ENCODE results near the gene FARS2. TPM values are rescaled to one million over a fixed set of nuclear protein-coding genes. Genes with fewer than 3 reads are reported as not detected.

FARS2 gene
- total RNA-seq, 1 donor from 2014 or later: 36.6 TPM

DNA sequence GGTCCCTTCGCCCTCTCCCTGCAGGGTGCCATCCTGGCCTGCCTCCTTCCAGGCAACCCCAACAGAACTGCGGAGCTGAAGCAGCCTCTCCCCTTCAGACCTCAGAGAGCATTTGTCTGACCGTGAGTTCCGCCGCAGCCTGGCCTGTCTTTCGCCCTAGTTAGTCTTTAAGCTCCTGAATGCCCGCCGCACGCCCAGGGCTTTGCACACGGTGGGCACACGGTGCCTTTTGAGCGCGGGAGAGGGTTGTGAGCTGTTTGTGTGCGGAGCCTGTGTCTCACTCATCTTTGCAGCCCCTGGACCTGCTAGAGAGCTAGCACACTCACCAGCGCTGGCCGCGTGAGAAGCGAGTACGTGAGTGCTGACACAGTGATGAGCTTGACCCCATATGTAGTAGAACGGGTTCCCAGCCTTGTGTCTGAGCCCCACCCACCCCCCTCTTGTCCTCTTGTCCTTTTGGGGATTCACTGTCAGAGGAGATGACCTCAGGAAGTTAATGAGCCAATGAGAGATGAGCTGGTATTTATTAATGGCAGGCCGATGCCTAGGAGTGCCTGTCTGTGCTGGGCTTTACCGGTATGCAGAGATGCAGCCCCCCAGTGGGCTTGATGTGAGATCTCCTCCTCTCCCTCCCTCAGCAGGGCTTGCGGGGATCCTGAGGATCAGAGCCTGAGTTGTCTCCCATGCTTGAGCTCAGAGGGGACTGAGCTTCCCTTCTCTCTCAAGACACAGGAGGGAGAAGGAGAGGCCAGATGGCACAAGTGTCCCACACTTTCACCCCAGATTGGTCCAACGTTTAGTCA lies 249.2 kb downstream of the FARS2 start:
- no peak for DNase-seq

DNA sequence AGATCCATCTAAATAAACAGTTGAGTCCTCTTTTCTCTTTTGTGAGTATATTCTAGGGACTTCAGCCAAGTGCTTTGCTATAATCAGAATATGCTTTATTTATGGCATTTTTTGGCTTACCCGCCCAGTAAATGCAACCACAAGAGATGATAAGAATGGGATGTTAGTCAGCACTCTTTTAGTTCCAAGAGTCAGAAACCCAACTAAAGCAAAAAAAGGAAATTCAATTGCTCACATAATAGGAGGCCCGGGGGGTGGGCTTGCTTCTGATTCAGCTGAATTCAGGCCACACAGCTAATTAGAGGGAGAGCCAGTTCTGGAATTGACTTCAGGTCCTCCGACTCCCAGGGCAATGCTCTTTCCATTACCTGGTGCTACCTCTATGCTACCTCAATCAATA lies 250.6 kb downstream of the FARS2 start:
- DNase-seq: no peak

DNA sequence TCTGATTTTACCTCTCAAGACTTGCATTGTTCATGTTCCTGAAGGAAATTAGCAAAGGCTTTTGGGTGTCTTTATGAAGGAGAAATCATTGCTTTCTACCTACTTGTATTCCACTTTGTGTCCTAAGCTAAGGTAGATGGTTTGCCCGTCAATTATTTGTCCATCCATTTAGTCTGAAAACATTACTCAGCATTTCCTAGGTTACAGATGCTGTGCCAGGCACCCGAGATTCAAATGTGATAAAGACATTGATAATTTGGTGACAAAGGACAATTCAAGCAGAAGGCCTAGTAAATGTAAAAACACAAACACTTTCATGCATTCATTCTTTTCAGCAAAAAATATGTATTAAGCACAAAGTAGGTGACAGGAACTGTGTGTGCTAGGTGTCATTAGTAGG lies 251.1 kb downstream of the FARS2 start:
- no peak for DNase-seq

DNA sequence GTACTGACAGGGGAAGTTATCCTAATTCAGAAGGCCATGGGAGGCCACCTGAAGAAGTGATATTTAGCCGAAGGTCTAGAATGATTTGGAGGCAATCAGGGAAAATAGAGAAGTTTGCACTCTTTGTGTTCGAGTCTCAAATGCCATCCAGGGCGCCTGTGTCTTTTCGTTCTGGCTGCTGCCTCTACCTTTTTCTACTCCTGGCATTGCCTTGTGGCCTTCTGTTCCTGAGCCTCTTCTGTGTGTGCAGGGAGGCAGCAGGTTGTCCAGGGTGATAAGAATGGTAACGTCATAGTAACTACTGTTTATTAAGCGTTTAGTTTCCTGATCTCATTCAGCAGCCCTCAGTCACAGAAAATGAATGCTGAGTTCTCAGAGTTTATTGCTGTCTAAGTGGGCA lies 252.1 kb downstream of the FARS2 start:
- DNase-seq: peak; percentile 10

DNA sequence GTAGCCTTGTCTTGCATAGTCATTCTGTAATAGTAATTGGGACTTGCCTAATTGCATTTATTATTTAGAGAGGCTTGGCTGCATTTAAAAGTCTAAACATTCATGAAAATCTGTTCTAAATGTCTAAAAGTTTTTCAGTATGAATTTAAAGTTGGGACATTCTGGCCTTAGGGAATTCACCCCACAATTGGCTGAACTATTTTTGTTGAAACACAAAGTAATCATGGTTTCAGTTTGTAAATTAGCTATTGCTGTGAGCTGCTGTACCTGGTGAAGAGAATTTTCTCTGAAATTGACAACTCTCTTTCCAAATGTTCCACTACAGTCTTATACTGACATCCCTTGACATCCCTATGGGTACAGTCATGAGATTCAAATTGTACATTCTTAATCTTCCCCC lies 253.0 kb downstream of the FARS2 start:
- DNase-seq: no peak

DNA sequence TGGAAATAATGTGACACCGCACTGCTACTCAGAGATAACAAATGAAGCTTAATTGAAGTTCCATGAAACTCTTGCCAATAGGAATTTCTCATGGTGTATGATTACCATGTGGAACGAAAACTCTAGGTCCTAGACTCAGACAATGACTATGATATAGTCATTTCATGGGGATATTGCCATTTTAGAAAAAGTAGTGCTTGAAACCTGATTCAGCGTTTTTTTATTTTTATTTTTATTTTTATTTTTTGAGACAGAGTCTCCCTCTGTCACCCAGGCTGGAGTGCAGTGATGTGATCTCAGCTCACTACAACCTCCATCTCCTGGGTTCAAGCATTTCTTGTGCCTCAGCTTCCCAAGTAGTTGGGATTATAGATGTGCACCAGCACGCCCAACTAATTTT lies 253.9 kb downstream of the FARS2 start:
- DNase-seq: no peak

DNA sequence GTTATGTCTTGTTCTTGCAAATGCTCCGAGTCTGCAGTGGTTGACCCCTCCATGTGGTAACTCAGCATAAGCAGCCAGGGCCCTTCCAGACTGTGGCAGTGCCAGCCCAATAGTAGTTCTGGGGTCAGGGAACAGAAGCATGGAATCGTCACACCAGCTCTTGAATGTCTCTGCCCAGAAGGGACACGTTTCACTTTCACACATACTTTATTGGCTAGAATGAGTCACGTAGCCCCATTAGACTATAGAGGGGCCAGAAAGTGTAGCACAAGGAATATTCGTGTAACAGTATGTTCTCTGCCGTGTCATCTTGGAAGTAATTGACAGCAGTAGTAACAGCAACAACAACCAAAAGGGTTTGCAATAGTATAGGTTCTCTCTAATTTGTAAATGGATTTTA lies 254.7 kb downstream of the FARS2 start:
- DNase-seq: no peak

DNA sequence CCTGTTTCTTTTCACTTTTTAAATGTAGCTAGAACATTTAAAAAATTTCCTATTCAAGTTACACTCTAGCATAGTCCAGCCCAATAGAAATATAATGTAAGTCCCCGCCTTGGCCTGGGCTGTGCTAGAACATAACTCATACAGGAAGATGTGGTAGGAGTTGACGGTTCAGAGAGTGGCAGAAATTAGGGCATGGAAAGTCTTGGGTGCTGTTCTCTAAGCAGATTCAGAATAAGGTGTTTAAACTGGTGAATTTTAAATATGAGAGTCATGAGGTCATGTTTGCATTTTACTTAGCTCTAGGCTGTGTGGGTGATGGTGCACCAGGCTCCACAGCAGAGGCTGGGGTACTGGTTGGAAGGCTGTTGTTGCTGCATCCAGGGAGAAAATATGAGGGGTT lies 256.5 kb downstream of the FARS2 start:
- DNase-seq: no peak

DNA sequence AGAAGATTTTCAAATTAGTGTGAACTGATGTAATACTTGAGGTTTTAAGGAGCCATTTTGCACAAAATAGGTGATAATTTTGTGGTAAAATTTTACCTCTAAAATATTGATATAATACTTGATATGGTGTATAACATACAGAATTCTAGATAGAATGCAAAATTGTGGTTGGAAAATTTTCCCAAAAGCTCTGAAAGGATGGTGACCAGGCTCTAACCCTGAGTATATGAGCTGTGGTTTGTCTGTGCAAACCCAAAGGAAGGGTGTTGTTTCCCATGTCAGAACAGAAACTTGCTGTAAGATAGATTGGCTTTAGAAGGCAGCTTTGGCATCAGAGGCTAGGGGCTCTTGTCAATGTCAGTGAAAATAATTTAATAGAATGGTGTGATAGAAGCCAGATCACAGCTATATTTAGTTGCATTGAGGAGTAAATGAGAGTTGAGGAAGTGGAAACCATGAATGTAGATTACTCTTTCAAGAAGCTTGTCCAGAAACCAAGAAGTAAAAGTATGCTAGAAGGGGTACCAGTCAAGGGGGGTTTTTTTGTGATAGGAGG lies 257.7 kb downstream of the FARS2 start:
- no peak for DNase-seq

DNA sequence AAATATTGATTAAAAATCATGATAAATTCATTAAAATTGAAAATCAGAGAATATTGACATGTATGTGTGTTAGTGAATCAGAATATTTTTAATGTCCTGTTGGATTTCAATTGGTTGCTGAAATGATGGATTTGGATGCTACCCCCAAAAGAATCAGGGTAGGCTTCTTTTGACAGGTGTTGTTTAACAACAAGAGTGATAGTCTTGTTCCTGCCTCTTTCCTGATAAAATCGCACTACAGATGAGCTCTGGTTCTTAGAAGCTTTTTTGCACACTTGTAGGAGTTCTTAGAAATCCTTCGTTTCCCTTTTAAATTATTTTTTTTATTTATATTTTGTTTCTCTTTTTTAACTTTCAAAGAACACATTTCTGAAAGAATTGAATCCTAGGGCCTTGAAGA lies 259.5 kb downstream of the FARS2 start:
- DNase-seq: no peak

DNA sequence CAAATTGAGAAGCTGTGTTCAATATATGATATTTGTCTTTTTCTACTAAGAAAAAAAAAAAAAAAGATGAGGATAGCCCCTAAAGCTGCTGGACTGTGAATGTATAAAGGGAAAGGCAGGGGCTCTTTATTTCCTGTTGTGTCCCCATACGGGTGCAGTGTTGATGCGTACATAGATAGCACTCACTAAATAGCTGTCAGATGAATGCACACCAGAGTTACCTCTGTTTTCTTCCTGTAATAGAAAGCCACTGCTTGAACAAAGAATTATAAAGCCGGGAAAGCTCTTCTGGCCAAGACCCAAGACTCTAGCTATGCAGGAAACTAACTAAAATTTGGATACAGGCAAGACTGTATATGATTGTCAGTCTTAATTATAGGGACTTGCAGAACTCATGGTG lies 260.0 kb downstream of the FARS2 start:
- DNase-seq: peak; percentile 38

DNA sequence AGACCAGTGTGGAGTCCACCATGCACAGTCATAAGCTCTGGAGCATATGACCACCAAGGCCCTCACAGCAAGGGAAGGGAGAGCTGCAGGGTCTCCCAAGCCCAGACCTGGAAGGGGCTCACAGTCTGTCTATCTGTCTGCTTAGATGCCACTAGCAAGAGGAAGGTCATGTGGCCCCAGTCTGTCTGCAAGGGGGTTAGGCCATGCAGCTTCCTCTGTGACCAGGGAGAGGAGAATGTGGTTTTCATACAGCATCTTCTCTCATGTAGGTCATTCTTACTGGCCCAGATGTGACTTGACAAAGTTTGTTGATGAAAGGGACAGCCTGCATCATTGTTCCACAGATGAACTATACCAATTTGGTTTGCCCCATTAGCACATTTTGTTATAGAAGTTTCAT lies 260.8 kb downstream of the FARS2 start:
- DNase-seq: no peak

DNA sequence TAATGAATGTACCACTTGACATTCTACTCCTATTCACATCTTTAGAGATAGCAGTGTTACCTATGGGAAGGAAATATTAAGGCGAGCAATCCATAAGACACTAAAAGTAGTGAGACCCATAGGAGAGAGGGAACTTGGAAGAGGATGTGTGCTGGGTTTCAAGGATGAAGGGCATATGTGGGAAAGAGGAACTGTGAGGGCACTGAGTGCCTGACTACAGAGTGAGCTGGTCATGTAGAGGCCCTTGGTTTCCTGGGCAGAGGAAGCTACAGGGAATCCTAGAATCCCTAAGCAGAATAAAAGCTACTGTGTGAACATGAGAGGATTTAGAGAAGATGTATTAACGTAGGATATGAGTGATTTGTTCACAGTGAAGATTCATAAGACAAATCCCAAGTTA lies 262.8 kb downstream of the FARS2 start:
- no peak for DNase-seq

DNA sequence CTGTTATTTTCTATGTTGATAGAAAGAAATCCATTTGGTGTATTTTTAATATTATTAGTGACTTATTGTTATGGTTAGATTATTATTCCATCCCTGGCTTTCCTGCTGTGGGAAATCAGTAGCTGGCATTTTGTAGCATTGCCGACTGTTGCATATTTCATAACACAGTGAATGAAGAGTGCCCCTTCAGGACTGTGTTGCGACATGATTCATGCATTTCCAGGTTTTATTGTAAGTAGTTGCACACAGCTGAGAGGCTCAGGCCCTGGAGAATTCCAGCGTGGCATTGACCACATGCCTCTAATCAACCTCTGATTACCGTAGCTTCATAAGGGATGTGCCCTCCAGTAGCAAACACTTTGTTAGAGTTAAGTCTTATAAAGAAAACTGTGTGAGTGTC lies 263.9 kb downstream of the FARS2 start:
- DNase-seq: peak; percentile 68

DNA sequence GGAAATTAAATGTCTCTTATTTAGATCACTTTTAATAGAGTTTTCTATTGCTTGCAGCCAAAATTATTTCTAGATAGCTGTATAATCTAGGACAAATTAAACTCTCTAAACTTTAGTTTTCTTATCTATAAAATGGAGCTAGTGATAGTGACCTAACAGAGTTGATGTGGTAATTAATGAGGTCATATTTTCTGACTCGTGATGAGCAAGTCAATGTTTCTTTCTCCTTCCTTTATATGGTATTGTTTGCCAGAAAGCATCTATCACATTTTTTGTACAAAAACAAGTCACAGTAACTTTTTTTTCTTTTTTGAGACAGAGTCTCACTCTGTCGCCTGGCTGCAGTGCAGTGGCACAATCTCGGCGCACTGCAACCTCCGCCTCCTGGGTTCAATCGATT lies 267.7 kb downstream of the FARS2 start:
- DNase-seq: no peak

DNA sequence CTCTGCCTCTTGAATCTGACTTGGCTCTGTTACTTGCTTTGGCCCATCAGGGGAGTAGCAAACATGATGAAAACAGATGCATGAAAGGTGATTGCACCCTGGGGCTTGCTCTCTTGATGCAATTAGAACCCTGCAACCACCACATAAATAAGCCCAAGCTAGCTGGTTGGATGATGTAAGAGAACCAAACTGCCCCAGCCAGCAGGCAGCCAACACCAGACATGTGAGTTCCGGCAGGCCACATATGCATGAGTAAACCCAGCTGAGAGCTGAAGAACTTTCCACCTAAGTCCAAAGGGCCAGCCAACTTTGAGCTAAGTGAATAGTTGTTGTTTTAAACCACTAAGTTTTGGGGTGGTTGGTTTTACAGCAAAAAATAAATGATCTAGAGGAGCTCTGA lies 268.4 kb downstream of the FARS2 start:
- DNase-seq: no peak

DNA sequence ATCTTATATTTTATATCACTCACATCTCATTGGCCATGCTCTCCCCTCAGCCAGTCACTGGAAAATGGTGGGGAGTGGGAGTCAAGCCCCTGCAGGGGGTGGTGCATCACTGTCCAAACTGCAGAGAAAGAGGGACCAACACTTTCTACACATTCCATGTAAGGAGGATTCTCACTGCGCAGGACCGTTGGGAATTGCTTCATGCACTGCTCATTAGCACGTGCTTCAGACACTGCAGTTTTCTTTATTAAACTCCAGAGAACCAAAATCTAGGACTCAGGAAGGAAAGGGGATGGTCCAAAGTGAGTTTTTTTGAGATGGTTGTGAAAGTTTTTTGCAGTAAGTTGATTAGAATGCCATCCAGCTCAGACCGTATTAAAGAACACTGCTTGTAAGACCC lies 269.8 kb downstream of the FARS2 start:
- DNase-seq: no peak

DNA sequence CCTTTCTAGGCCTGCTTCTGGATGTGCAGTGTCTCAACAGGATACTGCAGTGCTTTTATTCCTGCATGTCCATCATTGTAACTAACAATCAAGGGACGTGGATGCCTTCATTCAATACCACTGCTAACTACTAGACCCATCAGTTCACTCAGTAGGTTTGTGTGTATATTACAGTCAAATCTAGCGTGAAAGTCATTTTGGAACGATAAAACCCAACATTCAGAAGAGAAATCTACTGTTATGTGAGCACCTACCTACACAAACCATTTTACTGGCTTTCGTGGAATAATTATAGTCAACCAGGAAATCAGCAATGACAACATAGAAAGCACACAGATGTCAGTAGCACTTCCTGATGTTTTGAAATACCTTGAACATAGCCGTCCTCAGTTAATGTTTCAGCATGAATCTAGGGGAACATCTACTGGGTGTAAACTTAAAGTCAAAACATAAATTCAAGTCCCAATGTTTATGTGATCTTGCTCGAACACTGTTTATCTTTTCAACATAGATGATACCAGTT lies 270.6 kb downstream of the FARS2 start:
- no peak for DNase-seq

DNA sequence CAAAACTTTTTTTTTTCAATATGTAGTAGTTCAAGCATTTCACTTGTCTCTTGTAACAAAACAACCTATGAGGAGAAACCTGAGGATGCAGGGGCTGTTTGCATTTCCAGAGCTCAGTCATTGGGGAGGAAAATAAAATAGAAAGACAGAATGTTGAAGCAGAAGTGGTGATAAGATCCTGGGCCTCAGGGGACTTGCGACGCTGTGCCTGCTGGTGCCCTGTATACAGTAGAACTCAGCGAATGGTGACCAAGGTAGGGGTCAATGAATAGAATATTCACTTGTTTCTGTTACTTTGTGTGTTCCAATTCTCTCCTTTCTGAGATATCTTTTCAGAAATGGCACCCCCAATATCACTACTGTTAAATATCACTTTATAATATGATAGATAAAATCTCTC lies 271.6 kb downstream of the FARS2 start:
- no peak for DNase-seq

DNA sequence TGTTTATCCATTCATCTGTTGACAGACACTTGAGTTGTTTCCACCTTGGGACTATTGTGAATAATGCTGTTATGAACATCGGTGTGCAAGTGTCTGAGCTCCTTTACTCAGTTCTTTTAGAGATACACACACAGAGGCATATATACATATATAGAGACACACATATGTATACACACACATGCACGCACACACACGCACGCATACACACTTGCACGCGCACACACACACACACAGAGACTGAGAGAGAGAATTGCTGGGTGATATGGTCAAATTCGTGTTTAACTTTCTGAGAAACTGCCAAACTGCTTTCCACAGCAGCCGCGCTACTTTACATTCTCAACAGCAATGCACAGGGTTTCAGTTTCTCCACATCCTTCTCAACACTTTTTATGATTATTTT lies 273.3 kb downstream of the FARS2 start:
- DNase-seq: no peak

DNA sequence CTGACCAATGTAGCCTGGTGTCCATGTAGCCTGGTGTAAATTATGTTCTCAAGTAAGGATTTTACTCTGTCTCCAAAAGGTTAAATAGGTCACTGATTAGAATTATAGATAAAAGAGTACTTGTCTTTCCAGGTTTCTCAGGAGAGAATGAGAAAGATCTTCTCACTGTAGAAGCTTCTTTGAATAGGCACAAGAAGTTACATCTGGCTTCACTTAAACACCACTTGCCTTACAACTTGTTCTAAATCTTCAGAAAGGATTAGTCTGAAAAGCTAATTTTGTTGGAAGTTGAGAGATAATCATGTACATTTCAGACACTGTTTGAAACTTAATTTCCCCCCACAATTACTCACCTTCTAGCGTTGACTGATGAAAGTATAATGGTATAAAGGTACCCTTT lies 275.3 kb downstream of the FARS2 start:
- no peak for DNase-seq

DNA sequence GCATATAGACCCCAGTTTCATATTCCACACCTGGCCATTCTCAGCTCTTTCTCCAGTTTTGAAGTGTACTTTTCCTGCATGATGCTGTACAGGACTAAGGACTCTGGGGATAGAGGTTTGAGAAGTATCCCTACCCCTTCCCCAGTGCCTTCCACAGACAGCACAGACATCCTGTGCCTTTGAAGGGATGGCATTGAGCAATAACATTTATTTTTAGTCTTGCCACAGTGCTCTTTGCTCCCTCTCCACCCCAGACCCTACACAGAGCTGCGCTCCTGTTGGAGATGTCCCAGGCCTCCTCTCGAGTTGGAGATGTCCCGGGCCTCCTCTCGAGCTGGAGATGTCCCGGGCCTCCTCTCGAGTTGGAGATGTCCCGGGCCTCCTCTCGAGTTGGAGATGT lies 275.8 kb downstream of the FARS2 start:
- DNase-seq: no peak

DNA sequence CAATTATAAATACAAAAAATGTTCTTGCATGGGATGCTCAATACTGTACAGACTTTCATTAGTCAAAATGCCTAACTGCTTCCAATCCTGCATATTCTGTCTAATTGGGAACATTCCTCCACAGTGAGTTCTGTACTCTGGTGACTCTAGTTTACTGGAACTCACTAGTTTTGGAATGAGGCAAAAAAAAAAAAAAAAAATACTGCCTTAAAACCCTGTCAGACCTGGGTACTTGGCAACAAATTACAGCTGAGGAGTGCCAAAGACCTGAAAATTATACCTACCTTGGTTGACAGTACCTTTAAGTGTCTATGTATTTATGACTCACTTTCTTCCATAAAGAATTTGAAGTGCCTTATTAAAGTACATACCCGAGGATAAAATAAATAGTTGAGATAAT lies 276.7 kb downstream of the FARS2 start:
- DNase-seq: no peak

DNA sequence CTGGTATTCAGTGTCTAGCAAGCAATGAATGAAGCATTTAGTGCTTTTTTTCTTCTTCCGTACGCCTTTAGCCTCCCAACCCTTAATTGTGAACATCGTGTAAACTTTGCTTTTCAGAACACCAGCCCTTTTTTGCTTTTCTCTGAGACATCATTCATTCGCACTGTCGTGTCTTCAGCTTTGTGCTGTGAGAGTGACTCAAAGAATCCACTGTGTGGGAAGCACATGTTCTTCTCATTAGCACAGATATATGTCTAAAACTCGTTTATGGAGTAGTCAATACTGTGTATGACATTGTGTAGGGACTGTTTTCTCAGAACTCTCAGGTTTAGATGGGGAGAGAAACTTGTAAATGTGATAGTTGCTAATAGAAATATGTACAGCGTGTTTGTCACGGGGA lies 279.1 kb downstream of the FARS2 start:
- DNase-seq: no peak

DNA sequence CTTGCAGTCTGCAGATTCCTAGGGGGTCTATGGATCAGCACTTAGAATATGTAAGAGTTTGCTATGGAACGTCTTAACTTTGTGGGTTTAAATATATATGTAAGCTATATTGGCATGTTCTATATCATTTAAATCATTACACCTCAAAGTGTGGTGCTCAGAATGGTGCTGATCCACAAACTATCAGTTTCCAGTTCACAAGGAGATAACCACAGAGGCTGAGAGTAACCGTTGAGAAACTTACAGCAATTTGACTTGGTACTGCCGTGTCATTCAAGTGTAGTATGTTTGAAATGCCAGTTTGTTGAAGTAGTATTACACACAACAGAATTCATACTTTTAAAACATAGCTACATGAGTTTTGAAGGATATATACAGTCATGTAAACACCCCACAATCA lies 279.7 kb downstream of the FARS2 start:
- DNase-seq: no peak
